ENCODE data around the gene SAE1. TPM values are rescaled to one million over a fixed set of nuclear protein-coding genes. Genes with fewer than 3 reads are reported as not detected.

SAE1 gene
- total RNA-seq, 1 experiment from 2014 or later: 251 TPM

- Histone ChIP-seq H3K9me3 (no peaks in the 10 kb centered on the region), H3K4me1 (peaks cover 52% of the 10 kb centered on the region), H3K4me3 (ENCODE audit: low read depth, low read length) (no peak overlapping the region), H3K36me3 (ENCODE audit: control insufficient read depth, insufficient read depth, low read length) (peaks cover 2% of the 10 kb centered on the region; the same call in 1 of the 2 replicates), H3K27me3 (replicated peaks; ENCODE audit: control insufficient read depth, insufficient read depth, low read length) (no peaks in the 10 kb centered on the region)
- Mint-ChIP-seq H3K27me3 (ENCODE audit: insufficient read depth, unreplicated experiment) (no peaks in the 10 kb centered on the region), H3K4me1 (ENCODE audit: low read depth, unreplicated experiment) (peaks cover 46% of the 10 kb centered on the region), H3K36me3 (ENCODE audit: insufficient read depth, unreplicated experiment) (peaks cover 66% of the 10 kb centered on the region), H3K27ac (ENCODE audit: unreplicated experiment) (peak overlapping the region; percentile 76), H3K9me3 (ENCODE audit: unreplicated experiment) (no peaks in the 10 kb centered on the region), H3K4me3 (ENCODE audit: unreplicated experiment) (peak overlapping the region; percentile 34)
- TF ChIP-seq, protein P1, sequence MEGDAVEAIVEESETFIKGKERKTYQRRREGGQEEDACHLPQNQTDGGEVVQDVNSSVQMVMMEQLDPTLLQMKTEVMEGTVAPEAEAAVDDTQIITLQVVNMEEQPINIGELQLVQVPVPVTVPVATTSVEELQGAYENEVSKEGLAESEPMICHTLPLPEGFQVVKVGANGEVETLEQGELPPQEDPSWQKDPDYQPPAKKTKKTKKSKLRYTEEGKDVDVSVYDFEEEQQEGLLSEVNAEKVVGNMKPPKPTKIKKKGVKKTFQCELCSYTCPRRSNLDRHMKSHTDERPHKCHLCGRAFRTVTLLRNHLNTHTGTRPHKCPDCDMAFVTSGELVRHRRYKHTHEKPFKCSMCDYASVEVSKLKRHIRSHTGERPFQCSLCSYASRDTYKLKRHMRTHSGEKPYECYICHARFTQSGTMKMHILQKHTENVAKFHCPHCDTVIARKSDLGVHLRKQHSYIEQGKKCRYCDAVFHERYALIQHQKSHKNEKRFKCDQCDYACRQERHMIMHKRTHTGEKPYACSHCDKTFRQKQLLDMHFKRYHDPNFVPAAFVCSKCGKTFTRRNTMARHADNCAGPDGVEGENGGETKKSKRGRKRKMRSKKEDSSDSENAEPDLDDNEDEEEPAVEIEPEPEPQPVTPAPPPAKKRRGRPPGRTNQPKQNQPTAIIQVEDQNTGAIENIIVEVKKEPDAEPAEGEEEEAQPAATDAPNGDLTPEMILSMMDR (IDR thresholded peaks at IDR 0.05; ENCODE audit: insufficient read depth in 1 of 2, low read depth in 1 of 2, low read length in 1 of 2, severe bottlenecking in 1 of 2, unreplicated experiment in 1 of 2): no peak
- no peak for DNase-seq
- BruUV-seq (replicated peaks): no TSS peak
- ChIA-PET CTCF (no interaction called here), POLR2A (interaction anchor here (0.9 to 1.7 kb wide), 2 partner anchors 11 to 59 kb away, joined by 3 to 9 read pairs; no protein-coding TSS in a partner anchor)
- intact Hi-C loops (cut with micrococcal nuclease; ENCODE audit: unreplicated experiment): no loop called here
These were observed 23.8 kb upstream of the SAE1 start for GRCh38 chr19:47106821-47107201.

GRCh38 chr19:47107202-47107952, 23.3 kb upstream of the SAE1 start:
- Mint-ChIP-seq H3K9me3 (ENCODE audit: unreplicated experiment) (no peaks in the 10 kb centered on the region), H3K27me3 (ENCODE audit: insufficient read depth, unreplicated experiment) (no peaks in the 10 kb centered on the region), H3K4me3 (ENCODE audit: unreplicated experiment) (peak overlapping the region; percentile 34), H3K4me1 (ENCODE audit: low read depth, unreplicated experiment) (peaks cover 46% of the 10 kb centered on the region), H3K27ac (ENCODE audit: unreplicated experiment) (peak overlapping the region; percentile 76), H3K36me3 (ENCODE audit: insufficient read depth, unreplicated experiment) (peaks cover 70% of the 10 kb centered on the region)
- Histone ChIP-seq H3K4me1 (peaks cover 52% of the 10 kb centered on the region), H3K4me3 (ENCODE audit: low read depth, low read length) (no peak overlapping the region), H3K36me3 (ENCODE audit: control insufficient read depth, insufficient read depth, low read length) (peaks cover 2% of the 10 kb centered on the region; the same call in 1 of the 2 replicates), H3K9me3 (no peaks in the 10 kb centered on the region), H3K27me3 (replicated peaks; ENCODE audit: control insufficient read depth, insufficient read depth, low read length) (no peaks in the 10 kb centered on the region)
- intact Hi-C loops (cut with micrococcal nuclease; ENCODE audit: unreplicated experiment): no loop called here
- DNase-seq: peak; percentile 61 to 63
- no TSS peak for BruUV-seq (replicated peaks)
- ChIA-PET POLR2A (interaction anchor here (0.9 to 1.7 kb wide), 3 partner anchors 11 to 59 kb away, joined by 3 to 9 read pairs (median 4); no protein-coding TSS in a partner anchor), CTCF (interaction anchor here (1.1 kb wide), 1 partner anchor 28 kb away, joined by 3 read pairs; no protein-coding TSS in a partner anchor)
- TF ChIP-seq, protein P1 (IDR thresholded peaks at IDR 0.05; ENCODE audit: insufficient read depth in 1 of 2, low read depth in 1 of 2, low read length in 1 of 2, severe bottlenecking in 1 of 2, unreplicated experiment in 1 of 2): no peak

DNA sequence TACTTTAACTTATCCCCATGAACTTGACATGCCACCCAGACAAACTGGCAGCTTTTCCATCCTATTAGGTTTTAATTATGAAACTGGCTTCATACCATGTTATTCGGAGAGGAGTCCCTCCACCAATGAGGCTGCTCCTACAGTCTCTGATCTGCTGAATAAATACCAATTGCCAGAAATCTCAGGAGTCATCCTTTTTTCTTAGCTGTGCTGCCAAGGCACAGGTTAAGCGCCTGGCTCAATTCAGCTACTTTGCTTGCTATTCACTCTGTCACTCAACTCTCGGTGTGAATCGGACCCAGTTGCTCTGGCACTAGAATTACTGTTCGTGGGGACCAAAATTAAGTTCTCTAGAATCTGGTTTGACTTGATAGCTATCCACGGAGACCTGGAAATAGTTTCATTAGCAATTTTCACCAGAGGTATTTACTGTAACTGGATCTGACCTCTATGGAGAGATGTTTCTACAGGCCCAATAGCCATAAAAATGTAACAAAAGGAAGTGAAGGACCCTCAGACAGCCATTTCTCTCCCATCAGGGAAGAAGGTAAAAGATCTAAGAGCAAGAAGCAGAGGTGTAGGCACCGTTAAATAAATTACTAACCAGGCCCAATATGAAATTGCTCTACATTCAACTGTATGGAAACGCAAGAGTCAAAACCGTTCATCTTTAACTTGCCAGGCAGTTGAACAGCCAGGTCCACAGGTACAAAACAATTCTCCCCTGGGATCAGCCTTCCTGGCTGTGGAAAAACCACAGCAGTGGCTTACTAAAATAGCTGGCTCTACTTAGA, 22.5 kb upstream of the SAE1 start:
- no TSS peak for BruUV-seq (replicated peaks)
- peaks cover 72% of the 10 kb centered on the region for H3K36me3 Mint-ChIP-seq (ENCODE audit: insufficient read depth, unreplicated experiment)
- H3K4me1 ChIP-seq: peaks cover 49% of the 10 kb centered on the region
- CTCF ChIA-PET: interaction anchor here (0.6 to 1.1 kb wide), 3 partner anchors 12 to 72 kb away, joined by 3 read pairs; no protein-coding TSS in a partner anchor
- H3K4me3 Mint-ChIP-seq (ENCODE audit: unreplicated experiment): peak overlapping the region; percentile 34
- H3K27me3 ChIP-seq (replicated peaks; ENCODE audit: control insufficient read depth, insufficient read depth, low read length): no peaks in the 10 kb centered on the region
- TF ChIP-seq, protein P1 (IDR thresholded peaks at IDR 0.05; ENCODE audit: insufficient read depth in 1 of 2, low read depth in 1 of 2, low read length in 1 of 2, severe bottlenecking in 1 of 2, unreplicated experiment in 1 of 2): no peak
- DNase-seq: no peak
- H3K27ac Mint-ChIP-seq (ENCODE audit: unreplicated experiment): peak overlapping the region; percentile 76
- H3K9me3 Mint-ChIP-seq (ENCODE audit: unreplicated experiment): no peaks in the 10 kb centered on the region
- H3K4me1 Mint-ChIP-seq (ENCODE audit: low read depth, unreplicated experiment): peaks cover 43% of the 10 kb centered on the region
- no peaks in the 10 kb centered on the region for H3K27me3 Mint-ChIP-seq (ENCODE audit: insufficient read depth, unreplicated experiment)
- H3K9me3 ChIP-seq: no peaks in the 10 kb centered on the region
- peaks cover 2% of the 10 kb centered on the region; the same call in 1 of the 2 replicates for H3K36me3 ChIP-seq (ENCODE audit: control insufficient read depth, insufficient read depth, low read length)
- H3K4me3 ChIP-seq (ENCODE audit: low read depth, low read length): no peak overlapping the region
- intact Hi-C loops (cut with micrococcal nuclease; ENCODE audit: unreplicated experiment): no loop called here
- POLR2A ChIA-PET: interaction anchor here (1.0 kb wide), 1 partner anchor 12 kb away, joined by 4 read pairs; no protein-coding TSS in a partner anchor

Data from Caco-2 (cell line).